HG02588 (cell line): Measurements from ENCODE around the gene CAND2.
"Not testable (repeated sequence)": the region's sequence is repeated elsewhere in the genome, so short reads cannot be mapped to it uniquely, and the experiment has no call there.

Experiments
- ATAC-seq: cut with Tn5 transposase; IDR thresholded peaks from one replicate; pipeline ENCODE4 v1.9.1; 2021; ENCODE audit warnings: mild to moderate bottlenecking, moderate library complexity; ENCODE audit not compliant: unreplicated experiment

Gene CAND2

DNA sequence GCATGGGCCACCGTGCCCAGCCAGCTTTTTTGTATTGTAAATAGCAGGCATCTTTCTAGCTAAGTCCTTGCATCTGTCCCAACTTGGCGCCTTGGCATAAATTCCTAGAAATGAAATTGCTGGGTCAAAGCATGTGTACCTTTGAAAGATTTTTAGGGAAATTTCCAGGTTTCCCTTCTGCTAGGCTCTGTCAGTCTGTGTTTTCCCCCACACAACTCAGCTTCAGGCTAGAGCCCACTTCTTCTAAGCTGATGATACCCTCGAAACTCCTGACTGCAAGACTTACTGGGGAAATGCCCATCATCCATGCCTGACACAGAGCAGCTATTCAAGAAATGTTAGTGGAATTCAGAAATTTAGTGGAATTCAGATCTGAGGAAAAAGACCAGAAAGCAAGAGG is 55.7 kb downstream of the CAND2 start:
- ATAC-seq, result no peak

GRCh38 chr3:12853847-12854246 is 57.4 kb downstream of the CAND2 start:
- ATAC-seq, result not testable (repeated sequence)

GRCh38 chr3:12854565-12854964 is 58.1 kb downstream of the CAND2 start:
- no peak for ATAC-seq

- no peak for ATAC-seq
Measured at GRCh38 chr3:12856626-12857025, 60.1 kb downstream of the CAND2 start.

- no peak for ATAC-seq
Measured at GRCh38 chr3:12859840-12860239, 63.4 kb downstream of the CAND2 start.

DNA sequence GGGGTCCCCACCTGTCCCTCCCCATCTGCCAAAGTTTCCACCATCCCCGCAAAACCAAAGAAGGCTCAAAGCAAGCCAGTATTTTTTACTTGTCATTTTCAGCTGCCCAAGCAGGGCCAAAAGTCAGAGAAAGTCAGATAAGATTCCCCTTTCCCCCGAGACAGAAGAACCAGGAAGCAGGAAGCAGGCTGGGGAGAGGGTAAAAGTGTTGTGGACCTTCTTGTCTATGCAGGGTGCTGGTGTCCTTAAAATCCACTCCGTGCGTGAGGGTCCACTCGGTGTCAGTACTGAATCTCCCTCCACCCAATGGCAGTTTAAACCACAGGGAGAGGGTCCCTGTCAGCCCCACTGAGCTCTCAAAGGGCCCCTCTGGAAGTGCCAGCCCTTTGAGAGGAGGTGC is 65.1 kb downstream of the CAND2 start:
- ATAC-seq, result no peak

GRCh38 chr3:12862387-12862786 is 65.9 kb downstream of the CAND2 start:
- no peak for ATAC-seq

- no peak for ATAC-seq
Measured at GRCh38 chr3:12865271-12865670, 68.8 kb downstream of the CAND2 start.

DNA sequence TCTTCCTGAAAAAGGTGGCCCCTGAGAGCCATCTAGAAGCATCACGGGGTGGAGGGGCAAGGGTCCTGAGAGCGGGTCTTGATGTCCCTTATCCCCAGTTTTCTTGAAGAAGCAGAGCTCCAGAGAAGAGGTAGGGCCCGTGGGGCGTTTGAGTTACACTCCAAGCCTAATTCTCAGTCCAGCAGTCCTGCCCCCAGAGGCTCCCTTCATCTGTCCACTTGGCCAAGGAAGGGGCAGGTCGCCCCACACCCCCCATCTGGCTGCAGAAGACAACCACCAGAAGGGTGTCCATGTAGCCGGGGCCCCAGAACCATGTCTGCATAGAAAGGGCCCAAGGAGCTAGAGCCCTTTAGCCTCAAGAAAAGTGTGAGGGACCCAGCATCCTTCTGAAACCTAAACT is 70.4 kb downstream of the CAND2 start:
- no peak for ATAC-seq

GRCh38 chr3:12868039-12869034 is 71.9 kb downstream of the CAND2 start:
- ATAC-seq, result peak; percentile 67

DNA sequence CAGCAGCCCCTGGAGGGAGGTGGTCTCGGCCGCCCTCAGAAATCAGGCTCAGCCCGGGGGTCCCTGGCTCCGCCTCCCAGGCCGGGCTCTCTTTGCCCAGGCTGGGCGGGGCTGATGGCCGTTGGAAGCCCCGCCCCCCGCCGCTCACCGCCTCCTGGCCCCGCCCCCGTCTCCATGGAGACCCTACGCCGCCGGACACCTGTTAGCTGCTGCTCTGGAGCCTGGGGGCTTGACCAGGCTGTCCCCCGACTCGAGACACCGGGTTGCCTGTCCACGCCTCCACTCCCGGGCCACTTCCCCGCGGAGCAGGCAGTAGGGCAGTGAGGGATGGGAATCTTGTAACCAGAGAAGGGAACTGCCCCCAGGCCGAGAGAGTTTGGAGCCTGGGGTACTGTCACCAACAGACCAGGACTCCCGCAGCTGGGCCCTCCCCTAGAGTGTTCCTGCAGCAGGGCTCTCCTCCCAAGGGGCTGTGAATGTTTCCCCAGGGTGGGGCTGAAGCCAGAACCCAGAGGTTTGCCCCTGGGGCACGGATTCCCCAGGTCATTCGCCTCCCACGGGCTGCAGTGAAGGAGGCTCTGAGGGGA is 72.6 kb downstream of the CAND2 start:
- peak; percentile 48 for ATAC-seq

GRCh38 chr3:12870942-12871341 is 74.5 kb downstream of the CAND2 start:
- no peak for ATAC-seq

GRCh38 chr3:12871404-12871983 is 75.0 kb downstream of the CAND2 start:
- no peak for ATAC-seq

DNA sequence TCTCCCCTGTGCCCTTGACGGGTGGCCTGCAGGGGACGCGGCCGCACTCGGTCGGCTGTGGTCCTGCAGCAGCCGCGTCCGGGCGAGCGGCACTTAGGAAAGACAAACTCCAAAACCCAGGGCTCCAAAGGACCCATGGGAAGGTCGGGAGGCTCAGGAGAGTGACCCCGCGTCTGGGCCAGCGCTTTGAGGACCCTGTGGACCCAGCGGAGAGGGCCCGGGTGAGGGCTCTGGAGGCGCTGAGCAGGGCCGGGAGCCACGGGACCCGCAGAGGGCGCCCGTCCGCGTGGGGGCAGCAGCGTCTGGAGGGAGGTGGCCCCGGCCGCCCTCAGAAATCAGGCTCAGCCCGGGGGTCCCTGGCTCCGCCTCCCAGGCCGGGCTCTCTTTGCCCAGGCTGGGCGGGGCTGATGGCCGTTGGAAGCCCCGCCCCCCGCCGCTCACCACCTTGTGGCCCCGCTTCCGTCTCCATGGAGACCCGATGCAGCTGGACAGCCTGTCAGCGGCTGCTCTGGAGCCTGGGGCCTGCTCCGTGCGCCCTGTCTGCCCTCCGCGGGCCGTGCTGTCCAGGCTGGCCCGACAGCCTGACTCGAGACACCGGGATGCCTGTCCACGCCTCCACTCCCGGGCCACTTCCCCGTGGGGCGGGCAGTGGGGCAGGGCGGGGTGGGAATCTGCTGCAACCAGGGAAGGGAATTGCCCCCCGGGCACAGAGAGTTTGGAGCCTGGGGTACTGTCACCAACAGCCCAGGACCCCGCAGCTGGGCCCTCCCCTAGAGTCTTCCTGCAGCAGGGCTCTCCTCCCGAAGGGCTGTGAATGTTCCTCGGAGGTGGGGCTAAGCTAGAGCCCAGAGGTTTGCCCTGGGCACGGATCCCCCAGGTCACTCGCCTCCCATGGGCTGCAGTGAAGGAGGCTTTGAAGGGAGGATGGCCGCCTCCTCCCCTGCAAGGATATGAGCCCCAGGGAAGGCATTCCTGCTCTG is 79.7 kb downstream of the CAND2 start:
- ATAC-seq, result no peak

DNA sequence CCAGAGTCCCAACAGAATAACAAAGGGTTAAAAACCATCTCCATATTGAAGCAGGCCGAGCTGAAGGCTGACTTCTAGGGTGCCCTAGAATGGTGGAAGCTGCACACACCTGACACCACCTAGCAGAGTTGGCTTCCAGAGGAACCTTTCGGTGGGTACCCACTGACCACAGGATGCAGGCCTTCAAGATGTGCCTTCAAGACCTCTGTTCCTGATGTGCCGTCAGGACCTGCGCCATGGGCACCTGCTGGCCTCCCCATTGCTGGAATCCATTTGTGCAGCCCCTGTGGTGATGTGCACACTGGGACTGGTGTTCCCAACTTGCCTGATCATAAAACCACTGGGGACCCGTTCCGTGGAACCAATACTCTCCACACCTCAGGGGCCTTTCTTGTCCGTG is 80.6 kb downstream of the CAND2 start:
- ATAC-seq, result no peak

GRCh38 chr3:12878141-12878574 is 81.7 kb downstream of the CAND2 start:
- no peak for ATAC-seq

DNA sequence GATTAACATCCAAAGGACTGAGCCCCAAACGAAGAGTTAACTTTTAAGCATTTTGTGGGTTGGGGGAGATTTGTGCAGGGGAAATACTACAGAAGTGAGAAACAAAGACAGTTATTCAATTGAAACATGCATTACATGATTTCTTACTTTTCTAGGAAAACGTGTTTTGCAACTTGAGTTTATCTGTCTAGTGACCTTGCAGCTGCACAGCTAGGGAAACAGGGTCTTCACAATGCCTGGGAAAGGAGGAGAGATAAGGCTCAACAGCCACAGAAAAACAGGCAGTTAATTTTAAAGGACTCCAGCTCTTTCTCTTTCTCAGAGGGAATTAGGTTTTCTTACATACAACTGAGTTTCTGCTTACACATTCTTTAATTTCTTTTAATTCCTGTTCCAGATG is 82.3 kb downstream of the CAND2 start:
- not testable (repeated sequence) for ATAC-seq

GRCh38 chr3:12879191-12879815 is 82.8 kb downstream of the CAND2 start:
- ATAC-seq, result no peak

DNA sequence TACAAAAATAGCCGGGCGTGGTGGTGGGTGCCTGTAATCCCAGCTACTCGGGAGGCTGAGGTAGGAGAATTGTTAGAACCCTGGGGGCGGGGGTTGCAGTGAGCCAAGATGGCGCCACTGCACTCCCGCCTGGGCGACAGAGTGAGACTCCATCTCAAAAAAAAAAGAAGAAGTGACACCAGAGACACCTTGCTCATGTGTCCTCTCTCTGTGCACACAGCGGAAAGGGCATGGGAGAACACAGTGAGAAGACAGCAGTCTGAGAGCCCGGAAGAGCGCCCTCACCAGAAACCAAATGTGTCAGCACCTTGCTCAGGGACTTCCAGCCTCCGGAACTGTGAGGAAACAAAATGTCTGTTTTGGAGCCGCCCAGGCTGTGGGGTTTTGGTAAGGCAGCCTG is 85.4 kb downstream of the CAND2 start:
- peak; percentile 58 for ATAC-seq
